HG03060 (cell line): ENCODE results near the gene ACAD8.
"Not testable (repeated sequence)": the region's sequence is repeated elsewhere in the genome, so short reads cannot be mapped to it uniquely, and the experiment has no call there.

Source experiments
- ATAC-seq: cut with Tn5 transposase; IDR thresholded peaks from one replicate; pipeline ENCODE4 v1.9.1; 2021; ENCODE audit warnings: low read depth, moderate number of reproducible peaks; ENCODE audit not compliant: unreplicated experiment

ACAD8 gene

GRCh38 chr11:134264966-134265764 is 11.8 kb downstream of the ACAD8 start:
- no peak for ATAC-seq

GRCh38 chr11:134266440-134266839 is 13.1 kb downstream of the ACAD8 start:
- no peak for ATAC-seq

- no peak for ATAC-seq
Observed at GRCh38 chr11:134266841-134267251, 13.5 kb downstream of the ACAD8 start.

- ATAC-seq = no peak
Observed at GRCh38 chr11:134267461-134267860, 14.1 kb downstream of the ACAD8 start.

- ATAC-seq = no peak
Observed at GRCh38 chr11:134267966-134268365, 14.6 kb downstream of the ACAD8 start.

- ATAC-seq = no peak
Observed at GRCh38 chr11:134270250-134270714, 16.9 kb downstream of the ACAD8 start.

GRCh38 chr11:134271978-134272377 is 18.6 kb downstream of the ACAD8 start:
- no peak for ATAC-seq

- no peak for ATAC-seq
Observed at GRCh38 chr11:134272381-134273316, 19.3 kb downstream of the ACAD8 start.

- ATAC-seq = no peak
Observed at GRCh38 chr11:134273317-134273712, 19.9 kb downstream of the ACAD8 start.

GRCh38 chr11:134275188-134275533 is 21.8 kb downstream of the ACAD8 start:
- ATAC-seq = no peak

GRCh38 chr11:134275534-134276395 is 22.4 kb downstream of the ACAD8 start, which contains the start of gene GLB1L3:
Gene GLB1L3 (plus strand): TSS chr11:134276379. CDS start chr11:134276741, 362 bp downstream.
- ATAC-seq = no peak

GRCh38 chr11:134276396-134277182 is 23.2 kb downstream of the ACAD8 start:
- no peak for ATAC-seq

- no peak for ATAC-seq
Observed at GRCh38 chr11:134277183-134278001, 24.0 kb downstream of the ACAD8 start.

GRCh38 chr11:134278356-134278755 is 25.0 kb downstream of the ACAD8 start:
- ATAC-seq = no peak

- not testable (repeated sequence) for ATAC-seq
Observed at GRCh38 chr11:134281635-134282034, 28.3 kb downstream of the ACAD8 start.

- no peak for ATAC-seq
Observed at GRCh38 chr11:134282121-134283045, 29.0 kb downstream of the ACAD8 start.

GRCh38 chr11:134283461-134284230 is 30.3 kb downstream of the ACAD8 start:
- ATAC-seq = no peak
